AG09309 (cell line): ENCODE results near the gene LRRC73.

Experiments used
- DNase-seq: peaks from one replicate; pipeline ENCODE4 v3.0.0-alpha.2; 2010; ENCODE audit warnings: low read depth
- H3K4me3 ChIP-seq: 2 replicates; pipeline ENCODE4 v1.5.1; 2011; ENCODE audit warnings: mild to moderate bottlenecking, low read depth, low read length, moderate library complexity; ENCODE audit not compliant: control insufficient read depth
- TF ChIP-seq, protein P1 (sequence below): IDR thresholded peaks from 2 replicates; pipeline ENCODE4 v1.5.1; 2011; ENCODE audit warnings: mild to moderate bottlenecking, low read depth, low read length, inconsistent platforms; ENCODE audit not compliant: insufficient read depth, control insufficient read depth; ENCODE audit errors: missing control alignments

The LRRC73 gene

DNA sequence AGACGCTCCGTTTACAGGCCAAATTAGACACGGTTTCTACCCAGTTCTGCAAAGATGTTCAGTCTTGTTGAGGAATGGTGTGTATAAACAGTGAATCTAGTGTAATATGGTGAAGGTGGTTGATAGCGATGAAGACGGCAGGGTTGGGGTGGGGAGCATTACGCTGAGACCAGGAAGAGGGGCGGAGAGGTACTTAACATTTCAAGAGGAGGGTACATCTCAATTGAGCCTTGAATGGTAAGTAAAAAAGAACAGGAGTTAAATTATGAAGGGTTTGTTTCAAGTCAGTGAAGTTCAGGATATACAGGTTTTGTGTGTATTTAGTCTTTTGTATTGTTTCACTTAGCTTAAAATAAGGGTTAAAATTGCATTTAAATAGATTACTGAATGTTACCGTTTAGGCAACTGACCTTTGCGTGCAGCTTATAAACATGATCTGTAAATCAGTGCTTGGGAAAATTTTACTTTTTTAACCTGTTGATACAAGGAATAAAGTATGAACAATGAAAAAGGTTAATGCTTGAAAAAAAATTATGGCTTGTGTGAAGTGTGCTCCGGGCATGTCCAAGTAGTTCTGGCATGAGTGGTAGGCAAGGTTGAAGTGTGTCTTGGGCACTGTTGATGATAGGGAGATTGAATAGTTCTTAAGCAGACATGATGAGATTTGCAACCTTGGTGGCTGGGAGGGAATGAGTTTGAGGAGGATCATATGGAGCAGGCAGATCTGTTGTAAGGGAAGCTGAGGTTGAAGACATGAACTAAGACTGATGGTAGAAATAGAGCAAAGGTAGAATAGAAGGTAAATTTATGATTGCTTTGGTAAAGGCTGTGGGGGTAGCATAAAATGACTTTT lies 7.6 kb upstream of the LRRC73 start:
- H3K4me3 ChIP-seq, result peak overlapping the region; percentile 99
- DNase-seq, result no peak
- TF ChIP-seq, protein P1, sequence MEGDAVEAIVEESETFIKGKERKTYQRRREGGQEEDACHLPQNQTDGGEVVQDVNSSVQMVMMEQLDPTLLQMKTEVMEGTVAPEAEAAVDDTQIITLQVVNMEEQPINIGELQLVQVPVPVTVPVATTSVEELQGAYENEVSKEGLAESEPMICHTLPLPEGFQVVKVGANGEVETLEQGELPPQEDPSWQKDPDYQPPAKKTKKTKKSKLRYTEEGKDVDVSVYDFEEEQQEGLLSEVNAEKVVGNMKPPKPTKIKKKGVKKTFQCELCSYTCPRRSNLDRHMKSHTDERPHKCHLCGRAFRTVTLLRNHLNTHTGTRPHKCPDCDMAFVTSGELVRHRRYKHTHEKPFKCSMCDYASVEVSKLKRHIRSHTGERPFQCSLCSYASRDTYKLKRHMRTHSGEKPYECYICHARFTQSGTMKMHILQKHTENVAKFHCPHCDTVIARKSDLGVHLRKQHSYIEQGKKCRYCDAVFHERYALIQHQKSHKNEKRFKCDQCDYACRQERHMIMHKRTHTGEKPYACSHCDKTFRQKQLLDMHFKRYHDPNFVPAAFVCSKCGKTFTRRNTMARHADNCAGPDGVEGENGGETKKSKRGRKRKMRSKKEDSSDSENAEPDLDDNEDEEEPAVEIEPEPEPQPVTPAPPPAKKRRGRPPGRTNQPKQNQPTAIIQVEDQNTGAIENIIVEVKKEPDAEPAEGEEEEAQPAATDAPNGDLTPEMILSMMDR, result no peak

DNA sequence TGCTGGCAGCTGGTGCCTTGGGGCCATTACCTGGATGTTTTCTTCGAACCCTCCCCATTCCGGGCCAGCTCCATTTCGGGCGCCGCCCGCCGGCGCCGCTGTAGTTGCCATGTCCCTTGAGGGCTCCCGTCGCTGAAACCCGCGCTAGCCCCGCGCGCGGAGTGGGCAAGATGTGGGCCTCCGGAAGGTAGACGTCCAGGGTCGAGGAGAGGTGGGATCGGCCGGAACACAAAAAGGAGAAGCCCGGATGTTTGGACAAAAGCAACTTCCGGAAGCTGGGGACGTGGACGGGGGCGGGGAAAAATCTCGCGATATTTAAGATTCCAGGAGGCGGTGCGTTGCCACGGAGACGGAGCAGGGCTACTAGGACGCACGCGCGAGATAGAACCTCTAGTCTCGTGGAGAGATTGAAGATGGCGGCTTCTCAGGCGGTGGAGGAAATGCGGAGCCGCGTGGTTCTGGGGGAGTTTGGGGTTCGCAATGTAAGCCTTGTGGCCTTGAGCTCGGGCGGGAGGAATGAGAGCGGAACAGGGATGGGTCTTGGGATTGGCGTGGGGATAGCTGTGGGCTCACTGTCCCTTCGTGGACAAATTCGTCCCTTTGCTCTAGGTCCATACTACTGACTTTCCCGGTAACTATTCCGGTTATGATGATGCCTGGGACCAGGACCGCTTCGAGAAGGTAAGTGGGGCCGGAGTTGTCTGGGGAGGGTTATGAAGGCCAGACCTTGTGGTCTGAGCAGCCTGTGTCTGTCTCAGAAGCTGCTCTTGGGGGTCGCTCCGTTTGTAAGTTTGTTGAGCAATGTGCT lies 6.8 kb upstream of the LRRC73 start, which contains the start of the genes POLR1C and YIPF3:
POLR1C (plus strand) TSS at position 393 of the 808 bp plus-strand sequence; CDS start at position 414, 21 bp downstream.
YIPF3 (minus strand) TSS at position 230 of the 808 bp plus-strand sequence; CDS start at position 111, 119 bp downstream.
- peak within 1 kb of the TSS; percentile 99 for H3K4me3 ChIP-seq
- TF ChIP-seq, protein P1, result no peak
- DNase-seq, result peak; percentile 91

DNA sequence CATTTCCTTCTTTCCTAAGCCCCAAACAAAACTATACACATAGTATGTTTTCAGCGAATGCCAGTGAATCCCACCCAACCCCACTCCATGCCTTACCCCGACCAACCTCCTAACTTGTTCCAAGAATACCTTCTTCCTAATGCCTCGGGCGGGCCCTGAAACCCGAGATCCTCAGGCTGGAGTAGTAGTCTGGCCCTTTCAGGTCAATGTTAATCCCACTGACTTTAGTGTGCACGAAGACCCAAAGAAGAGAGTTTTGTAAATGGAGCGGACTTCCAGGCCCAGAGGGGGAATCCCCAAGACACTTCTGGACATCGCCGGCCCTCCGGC lies 6.2 kb upstream of the LRRC73 start:
- TF ChIP-seq, protein P1, result no peak
- no peak for DNase-seq
- peak overlapping the region; percentile 99 for H3K4me3 ChIP-seq

DNA sequence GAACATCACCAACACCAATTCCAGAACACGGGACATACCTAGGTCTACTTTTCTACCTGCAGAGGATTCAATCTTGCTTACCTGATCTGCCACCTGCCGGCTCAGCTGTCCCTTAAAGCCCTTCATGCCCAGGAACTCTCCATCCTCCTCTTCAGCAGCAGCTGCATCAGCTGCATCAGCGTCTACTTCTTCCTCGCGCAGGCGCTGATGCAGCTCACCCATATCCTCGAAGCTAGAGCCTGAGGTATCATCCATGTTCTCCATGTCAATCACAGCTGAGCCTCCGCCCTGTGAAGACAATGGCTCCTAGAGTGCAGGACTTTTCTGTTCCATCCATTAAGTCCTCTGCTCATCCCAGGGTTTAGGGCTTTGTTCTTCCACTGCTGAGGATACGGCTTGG lies 5.7 kb upstream of the LRRC73 start:
- DNase-seq, result no peak
- peak overlapping the region; percentile 99 for H3K4me3 ChIP-seq
- TF ChIP-seq, protein P1, result no peak

DNA sequence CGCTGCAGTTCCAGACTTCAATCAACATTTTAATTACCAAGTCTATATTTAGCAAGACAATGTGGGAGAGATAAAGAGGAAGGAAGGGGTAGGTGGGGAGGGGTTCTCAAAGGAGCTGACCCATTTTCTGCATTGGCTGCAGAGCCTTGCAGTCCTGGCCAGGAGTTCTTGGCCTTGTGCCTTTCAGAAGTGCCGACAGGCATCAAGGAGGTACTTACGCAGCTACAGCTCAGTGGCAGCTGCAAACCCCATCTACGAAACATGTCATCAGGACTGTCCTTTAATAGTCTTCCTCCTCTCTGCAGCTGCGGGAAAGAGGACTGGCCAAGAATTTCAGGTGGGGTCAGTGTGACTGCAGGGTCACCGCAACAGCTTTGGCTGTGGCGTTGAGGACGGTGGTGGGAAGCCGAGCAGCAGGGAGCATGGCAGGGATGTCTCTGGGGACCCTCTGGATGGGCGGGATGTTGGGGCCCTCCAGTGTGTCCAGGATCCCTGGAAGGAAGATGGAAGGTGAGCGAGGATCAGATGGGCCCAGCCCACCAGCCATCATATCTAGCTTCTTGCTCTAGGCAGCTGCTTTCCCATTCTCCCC lies 1.8 kb upstream of the LRRC73 start:
- DNase-seq, result no peak
- no peak overlapping the region for H3K4me3 ChIP-seq
- TF ChIP-seq, protein P1, result no peak

DNA sequence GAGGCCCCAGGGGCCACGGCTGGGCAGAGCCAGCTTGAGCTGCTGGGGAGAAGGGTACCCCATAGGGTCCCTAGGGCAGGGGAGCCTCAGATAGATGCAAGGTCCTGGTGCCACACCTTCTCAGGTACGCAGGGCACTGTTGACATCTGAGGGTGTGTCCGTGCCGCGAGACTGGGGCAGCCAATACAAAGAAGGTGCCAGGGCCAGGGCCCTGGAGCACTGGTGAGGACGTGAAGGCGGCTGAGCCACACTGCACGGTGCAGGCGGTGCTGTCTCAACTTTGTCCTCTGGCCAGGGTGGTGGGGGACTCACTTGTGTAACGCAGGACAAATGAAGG lies 649 bp upstream of the LRRC73 start:
- DNase-seq, result no peak
- TF ChIP-seq, protein P1, result no peak
- no peak overlapping the region; the same call in 1 of the 2 replicates for H3K4me3 ChIP-seq
